ENCODE results near the gene XKR8.

Gene XKR8

DNA sequence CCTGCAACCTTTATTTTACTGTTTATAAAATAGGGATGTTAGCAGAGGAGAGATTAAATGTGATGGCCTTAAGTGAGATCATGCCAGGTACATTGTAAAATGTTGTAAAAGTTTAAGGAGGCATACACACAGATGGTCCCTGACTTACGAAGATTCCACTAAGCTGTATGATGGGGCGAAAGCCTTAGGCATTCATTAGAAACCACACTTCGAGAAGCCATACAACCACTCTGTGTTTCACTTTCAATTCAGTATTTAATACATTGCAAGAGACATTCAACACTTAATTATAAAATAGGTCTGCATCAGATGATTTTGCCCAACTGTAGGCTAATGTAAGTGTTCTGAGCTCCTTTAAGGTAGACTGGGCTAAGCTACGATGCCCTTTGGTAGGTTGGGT, 21.3 kb upstream of the XKR8 start:
- Histone ChIP-seq H3K27me3 (ENCODE audit: control insufficient read depth in 1 of 2, insufficient read depth in 1 of 2, low read length in 2 of 2) (peaks cover 19 to 33% of the 10 kb centered on the region in 2 experiments), H4K91ac (ENCODE audit: low read length) (no peak overlapping the region), H2BK12ac (ENCODE audit: low read length in 2 of 2) (no peak overlapping the region), H3K23ac (ENCODE audit: low read length in 2 of 2) (no peak overlapping the region), H3K4me1 (ENCODE audit: control insufficient read depth, insufficient read depth, low read depth, low read length) (peaks cover 12% of the 10 kb centered on the region), H3K14ac (ENCODE audit: low read length in 2 of 2) (no peak overlapping the region), H2BK120ac (ENCODE audit: low read depth, low read length) (no peak overlapping the region), H3K18ac (ENCODE audit: low read depth in 1 of 2, low read length in 2 of 2) (no peak overlapping the region), H4K8ac (ENCODE audit: low read length) (no peak overlapping the region), H3K79me1 (replicated peaks; ENCODE audit: low read length, poor library complexity, severe bottlenecking) (no peaks in the 10 kb centered on the region), H3K4me2 (ENCODE audit: low read length, poor library complexity, severe bottlenecking) (no peak overlapping the region), H2BK15ac (ENCODE audit: low read depth, poor library complexity, severe bottlenecking) (no peak overlapping the region), H3K4ac (ENCODE audit: low read depth in 1 of 2, low read length in 2 of 2) (no peak overlapping the region), H2BK5ac (ENCODE audit: low read depth, low read length, poor library complexity, severe bottlenecking) (no peak overlapping the region), H3K4me3 (ENCODE audit: insufficient read depth in 1 of 2, low read depth in 1 of 2, low read length in 2 of 2) (no peak overlapping the region), H3K36me3 (ENCODE audit: control insufficient read depth in 1 of 2, insufficient read depth in 2 of 2, low read depth in 1 of 2, low read length in 2 of 2) (no peaks in the 10 kb centered on the region), H3K27ac (ENCODE audit: low read length, poor library complexity, severe bottlenecking) (no peak overlapping the region), H3K9ac (ENCODE audit: low read length) (no peak overlapping the region), H2AK5ac (ENCODE audit: low read length, severe bottlenecking) (no peak overlapping the region), H3K9me3 (ENCODE audit: control insufficient read depth, low read length) (no peaks in the 10 kb centered on the region), H2AFZ (ENCODE audit: low read depth, low read length) (no peak overlapping the region)
- WGBS, result 93% methylated on average over 4 of the region's 4 CpGs
- DNase-seq, result no peak

DNA sequence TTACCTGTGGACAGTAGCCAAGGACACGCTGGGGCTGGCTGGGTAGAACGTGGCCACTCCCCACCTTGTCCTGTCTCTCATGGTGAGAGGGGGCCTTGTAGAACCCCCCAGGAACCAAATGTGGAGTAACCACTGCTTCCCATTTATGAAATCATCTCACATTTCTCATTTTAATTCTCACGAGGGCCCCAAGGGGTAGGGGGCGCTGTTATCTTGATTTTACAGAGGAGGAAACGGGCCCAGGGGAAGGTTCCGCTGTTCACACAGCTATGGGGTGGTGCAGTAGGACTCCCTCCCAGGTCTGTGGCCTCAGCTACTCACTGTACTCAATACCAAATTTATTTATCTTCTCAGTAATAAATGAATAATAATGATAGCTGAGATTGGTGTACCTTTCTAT, 19.5 kb upstream of the XKR8 start:
- peak; percentile 14 for DNase-seq
- H2BK15ac ChIP-seq (ENCODE audit: low read depth, poor library complexity, severe bottlenecking), result no peak overlapping the region
- no peak overlapping the region for H3K4ac ChIP-seq (ENCODE audit: low read depth in 1 of 2, low read length in 2 of 2)
- H2BK12ac ChIP-seq (ENCODE audit: low read length in 2 of 2), result no peak overlapping the region
- no peak overlapping the region for H3K9ac ChIP-seq (ENCODE audit: low read length)
- H3K23ac ChIP-seq (ENCODE audit: low read length in 2 of 2), result no peak overlapping the region
- H4K91ac ChIP-seq (ENCODE audit: low read length), result no peak overlapping the region
- no peaks in the 10 kb centered on the region for H3K79me1 ChIP-seq (replicated peaks; ENCODE audit: low read length, poor library complexity, severe bottlenecking)
- WGBS, result 17% methylated on average over 5 of the region's 6 CpGs
- H3K4me1 ChIP-seq (ENCODE audit: control insufficient read depth, insufficient read depth, low read depth, low read length), result peaks cover 5% of the 10 kb centered on the region
- peaks cover 13 to 26% of the 10 kb centered on the region in 2 experiments for H3K27me3 ChIP-seq (ENCODE audit: control insufficient read depth in 1 of 2, insufficient read depth in 1 of 2, low read length in 2 of 2)
- H2BK120ac ChIP-seq (ENCODE audit: low read depth, low read length), result no peak overlapping the region
- no peak overlapping the region for H4K8ac ChIP-seq (ENCODE audit: low read length)
- no peak overlapping the region for H3K27ac ChIP-seq (ENCODE audit: low read length, poor library complexity, severe bottlenecking)
- H2AFZ ChIP-seq (ENCODE audit: low read depth, low read length), result no peak overlapping the region
- no peaks in the 10 kb centered on the region for H3K9me3 ChIP-seq (ENCODE audit: control insufficient read depth, low read length)
- no peak overlapping the region for H2AK5ac ChIP-seq (ENCODE audit: low read length, severe bottlenecking)
- H3K18ac ChIP-seq (ENCODE audit: low read depth in 1 of 2, low read length in 2 of 2), result no peak overlapping the region
- H3K36me3 ChIP-seq (ENCODE audit: control insufficient read depth in 1 of 2, insufficient read depth in 2 of 2, low read depth in 1 of 2, low read length in 2 of 2), result no peaks in the 10 kb centered on the region
- no peak overlapping the region for H3K4me3 ChIP-seq (ENCODE audit: insufficient read depth in 1 of 2, low read depth in 1 of 2, low read length in 2 of 2)
- peak overlapping the region in 1 of 2 experiments; percentile 36 for H3K14ac ChIP-seq (ENCODE audit: low read length in 2 of 2)
- H3K4me2 ChIP-seq (ENCODE audit: low read length, poor library complexity, severe bottlenecking), result no peak overlapping the region
- H2BK5ac ChIP-seq (ENCODE audit: low read depth, low read length, poor library complexity, severe bottlenecking), result no peak overlapping the region

GRCh38 chr1:27940870-27941560, 18.8 kb upstream of the XKR8 start:
- no peak overlapping the region for H2BK120ac ChIP-seq (ENCODE audit: low read depth, low read length)

GRCh38 chr1:27941671-27942540, 17.9 kb upstream of the XKR8 start:
- no peak overlapping the region for H3K4me3 ChIP-seq (ENCODE audit: insufficient read depth in 1 of 2, low read depth in 1 of 2, low read length in 2 of 2)
- H2BK15ac ChIP-seq (ENCODE audit: low read depth, poor library complexity, severe bottlenecking), result no peak overlapping the region
- DNase-seq, result no peak
- no peak overlapping the region for H2AK5ac ChIP-seq (ENCODE audit: low read length, severe bottlenecking)
- no peaks in the 10 kb centered on the region for H3K36me3 ChIP-seq (ENCODE audit: control insufficient read depth in 1 of 2, insufficient read depth in 2 of 2, low read depth in 1 of 2, low read length in 2 of 2)
- 92% methylated on average over 11 of the region's 12 CpGs for WGBS
- H3K27ac ChIP-seq (ENCODE audit: low read length, poor library complexity, severe bottlenecking), result no peak overlapping the region
- H2AFZ ChIP-seq (ENCODE audit: low read depth, low read length), result no peak overlapping the region
- no peak overlapping the region for H2BK12ac ChIP-seq (ENCODE audit: low read length in 2 of 2)
- peaks cover 8 to 14% of the 10 kb centered on the region in 2 experiments for H3K27me3 ChIP-seq (ENCODE audit: control insufficient read depth in 1 of 2, insufficient read depth in 1 of 2, low read length in 2 of 2)
- no peak overlapping the region for H2BK120ac ChIP-seq (ENCODE audit: low read depth, low read length)
- no peak overlapping the region for H3K4ac ChIP-seq (ENCODE audit: low read depth in 1 of 2, low read length in 2 of 2)
- no peak overlapping the region for H3K14ac ChIP-seq (ENCODE audit: low read length in 2 of 2)
- no peak overlapping the region for H4K91ac ChIP-seq (ENCODE audit: low read length)
- H3K23ac ChIP-seq (ENCODE audit: low read length in 2 of 2), result no peak overlapping the region
- no peak overlapping the region for H3K18ac ChIP-seq (ENCODE audit: low read depth in 1 of 2, low read length in 2 of 2)
- no peaks in the 10 kb centered on the region for H3K79me1 ChIP-seq (replicated peaks; ENCODE audit: low read length, poor library complexity, severe bottlenecking)
- H2BK5ac ChIP-seq (ENCODE audit: low read depth, low read length, poor library complexity, severe bottlenecking), result no peak overlapping the region
- no peaks in the 10 kb centered on the region for H3K9me3 ChIP-seq (ENCODE audit: control insufficient read depth, low read length)
- H4K8ac ChIP-seq (ENCODE audit: low read length), result no peak overlapping the region
- peaks cover 2% of the 10 kb centered on the region for H3K4me1 ChIP-seq (ENCODE audit: control insufficient read depth, insufficient read depth, low read depth, low read length)
- no peak overlapping the region for H3K4me2 ChIP-seq (ENCODE audit: low read length, poor library complexity, severe bottlenecking)
- H3K9ac ChIP-seq (ENCODE audit: low read length), result no peak overlapping the region

More at GRCh38 chr1:27940870-27941560, 18.8 kb upstream of the XKR8 start:
- Histone ChIP-seq H2AFZ (ENCODE audit: low read depth, low read length) (no peak overlapping the region), H3K9me3 (ENCODE audit: control insufficient read depth, low read length) (no peaks in the 10 kb centered on the region), H4K91ac (ENCODE audit: low read length) (no peak overlapping the region), H3K4me2 (ENCODE audit: low read length, poor library complexity, severe bottlenecking) (no peak overlapping the region), H3K27ac (ENCODE audit: low read length, poor library complexity, severe bottlenecking) (no peak overlapping the region), H3K9ac (ENCODE audit: low read length) (no peak overlapping the region), H3K79me1 (replicated peaks; ENCODE audit: low read length, poor library complexity, severe bottlenecking) (no peaks in the 10 kb centered on the region), H3K27me3 (ENCODE audit: control insufficient read depth in 1 of 2, insufficient read depth in 1 of 2, low read length in 2 of 2) (peaks cover 9 to 20% of the 10 kb centered on the region in 2 experiments), H2BK15ac (ENCODE audit: low read depth, poor library complexity, severe bottlenecking) (no peak overlapping the region), H2AK5ac (ENCODE audit: low read length, severe bottlenecking) (no peak overlapping the region), H3K4me3 (ENCODE audit: insufficient read depth in 1 of 2, low read depth in 1 of 2, low read length in 2 of 2) (no peak overlapping the region), H4K8ac (ENCODE audit: low read length) (no peak overlapping the region), H3K23ac (ENCODE audit: low read length in 2 of 2) (no peak overlapping the region), H2BK12ac (ENCODE audit: low read length in 2 of 2) (no peak overlapping the region), H3K36me3 (ENCODE audit: control insufficient read depth in 1 of 2, insufficient read depth in 2 of 2, low read depth in 1 of 2, low read length in 2 of 2) (no peaks in the 10 kb centered on the region), H2BK5ac (ENCODE audit: low read depth, low read length, poor library complexity, severe bottlenecking) (no peak overlapping the region), H3K4ac (ENCODE audit: low read depth in 1 of 2, low read length in 2 of 2) (no peak overlapping the region), H3K4me1 (ENCODE audit: control insufficient read depth, insufficient read depth, low read depth, low read length) (peaks cover 2% of the 10 kb centered on the region), H3K14ac (ENCODE audit: low read length in 2 of 2) (no peak overlapping the region), H3K18ac (ENCODE audit: low read depth in 1 of 2, low read length in 2 of 2) (no peak overlapping the region)
- WGBS, result 93% methylated on average over 8 of the region's 9 CpGs
- no peak for DNase-seq

All from mesenchymal stem cell (in vitro differentiated cells and primary cell).